ENCODE data around the gene CD27. TPM values are rescaled to one million over a fixed set of nuclear protein-coding genes. Genes with fewer than 3 reads are reported as not detected.

CD27 gene
- total RNA-seq, 1 donor, result 0.18 TPM

GRCh38 chr12:6443361-6443983 is 1.3 kb upstream of the CD27 start:
- TF ChIP-seq CTCF (IDR thresholded peaks at IDR 0.05; ENCODE audit: insufficient read depth, low read length), result no peak
- no peak overlapping the region for H3K4me3 ChIP-seq (ENCODE audit: low read depth, low read length)
- DNase-seq (ENCODE audit: low read depth), result no peak

- DNase-seq (ENCODE audit: low read depth), result no peak
- no peak overlapping the region for H3K4me3 ChIP-seq (ENCODE audit: low read depth, low read length)
- no peak for TF ChIP-seq CTCF (IDR thresholded peaks at IDR 0.05; ENCODE audit: insufficient read depth, low read length)
Measured at GRCh38 chr12:6444031-6444430, 724 bp upstream of the CD27 start.

GRCh38 chr12:6450091-6450868 is 5.5 kb downstream of the CD27 start:
- peak overlapping the region; percentile 81 for H3K4me3 ChIP-seq (ENCODE audit: low read depth, low read length)
- no peak for DNase-seq (ENCODE audit: low read depth)
- TF ChIP-seq CTCF (IDR thresholded peaks at IDR 0.05; ENCODE audit: insufficient read depth, low read length), result no peak

- no peak for TF ChIP-seq CTCF (IDR thresholded peaks at IDR 0.05; ENCODE audit: insufficient read depth, low read length)
- no peak for DNase-seq (ENCODE audit: low read depth)
- peak overlapping the region; percentile 81 for H3K4me3 ChIP-seq (ENCODE audit: low read depth, low read length)
Measured at GRCh38 chr12:6450869-6451347, 6.2 kb downstream of the CD27 start.

DNA sequence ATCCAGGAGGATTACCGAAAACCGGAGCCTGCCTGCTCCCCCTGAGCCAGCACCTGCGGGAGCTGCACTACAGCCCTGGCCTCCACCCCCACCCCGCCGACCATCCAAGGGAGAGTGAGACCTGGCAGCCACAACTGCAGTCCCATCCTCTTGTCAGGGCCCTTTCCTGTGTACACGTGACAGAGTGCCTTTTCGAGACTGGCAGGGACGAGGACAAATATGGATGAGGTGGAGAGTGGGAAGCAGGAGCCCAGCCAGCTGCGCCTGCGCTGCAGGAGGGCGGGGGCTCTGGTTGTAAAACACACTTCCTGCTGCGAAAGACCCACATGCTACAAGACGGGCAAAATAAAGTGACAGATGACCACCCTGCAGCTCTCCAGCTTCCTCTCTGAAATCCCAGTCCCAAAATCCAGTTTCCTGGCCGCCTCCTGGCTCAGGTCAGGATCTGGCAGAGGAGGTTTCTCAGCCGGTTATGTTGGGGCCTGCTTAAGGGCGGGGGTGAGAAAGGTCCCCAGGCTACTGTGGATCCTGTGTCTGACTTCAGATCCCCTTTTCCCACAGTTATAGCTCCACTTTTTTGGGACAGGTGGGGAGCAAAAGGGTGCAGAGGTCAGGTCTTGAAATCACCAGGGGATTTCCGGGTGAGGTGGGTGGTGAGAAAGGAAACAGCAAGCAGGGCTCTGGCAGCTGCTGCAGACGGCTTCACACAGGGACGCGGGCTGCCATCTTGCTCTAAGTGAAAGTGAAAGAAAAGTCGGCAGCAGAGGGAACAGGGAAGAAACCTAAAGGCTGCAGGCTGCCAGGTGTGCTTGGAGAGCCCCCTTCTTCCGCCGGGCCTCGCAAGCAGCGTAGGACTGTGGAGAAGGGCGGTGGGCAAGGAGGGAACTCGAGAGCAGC is 6.8 kb downstream of the CD27 start, which contains the start of gene TAPBPL:
Gene TAPBPL, plus strand, starts transcription at position 695 of the 897 bp plus-strand sequence. CDS start 207 bp downstream, outside the sequence.
- DNase-seq (ENCODE audit: low read depth), result peak; percentile 77
- H3K4me3 ChIP-seq (ENCODE audit: low read depth, low read length), result peak within 1 kb of the TSS; percentile 81
- TF ChIP-seq CTCF (IDR thresholded peaks at IDR 0.05; ENCODE audit: insufficient read depth, low read length), result peak; percentile 1

- TF ChIP-seq CTCF (IDR thresholded peaks at IDR 0.05; ENCODE audit: insufficient read depth, low read length), result no peak
- DNase-seq (ENCODE audit: low read depth), result no peak
- H3K4me3 ChIP-seq (ENCODE audit: low read depth, low read length), result peak overlapping the region; percentile 81
Measured at GRCh38 chr12:6452245-6452943, 7.6 kb downstream of the CD27 start.
